Vagina (tissue), 2 donors: Measurements from ENCODE around the gene BRIP1. TPM values are rescaled to one million over a fixed set of nuclear protein-coding genes. Genes with fewer than 3 reads are reported as not detected.

Experiments
- DNase-seq, 2 donors: peaks; one replicate each; pipeline ENCODE4 v3.0.0-alpha.2; 2017; ENCODE audit errors: extremely low spot score in 2 of 2
- H3K27ac ChIP-seq: fragments of 200-600 bp; sonication (generic); one replicate; pipeline ENCODE4 v1.5.1; 2019
- H3K27me3 ChIP-seq: fragments of 200-600 bp; sonication (generic); one replicate; pipeline ENCODE4 v1.5.1; 2019
- H3K36me3 ChIP-seq, 2 donors: fragments of 200-600 bp; sonication (generic); one replicate each; pipeline ENCODE4 v1.5.1; 2017 to 2019
- H3K4me1 ChIP-seq: fragments of 200-600 bp; sonication (generic); one replicate; pipeline ENCODE4 v1.5.1; 2019
- H3K4me3 ChIP-seq, 2 donors: fragments of 200-600 bp; sonication (generic); 1 replicate in 1 of 2; 2 replicates in 1 of 2; pipeline ENCODE4 v1.5.1; 2016 to 2019
- H3K9me3 ChIP-seq: fragments of 200-600 bp; sonication (generic); one replicate; pipeline ENCODE4 v1.5.1; 2019
- CTCF ChIP-seq, 3 experiments: fragments of 450-650 bp in 2 of 3; fragments of 200-600 bp in 1 of 3; sonication (generic) in 1 of 3; IDR thresholded peaks; one replicate each; pipeline ENCODE4 v1.5.1; 2017 to 2019; ENCODE audit warnings: antibody characterized with exemption in 3 of 3, mild to moderate bottlenecking in 2 of 3, moderate library complexity in 2 of 3
- POLR2A ChIP-seq, 2 donors: fragments of 450-650 bp; IDR thresholded peaks; one replicate each; pipeline ENCODE4 v1.6.1; 2017; ENCODE audit warnings: antibody characterized with exemption in 2 of 2, mild to moderate bottlenecking in 2 of 2, moderate library complexity in 2 of 2
- POLR2AphosphoS5 ChIP-seq, 2 donors: sonication (generic); formaldehyde crosslinking; IDR thresholded peaks; one replicate each; pipeline ENCODE4 v1.9.0; 2017; ENCODE audit warnings: antibody characterized with exemption in 2 of 2, mild to moderate bottlenecking in 2 of 2, low read depth in 1 of 2; ENCODE audit not compliant: insufficient read depth in 1 of 2
- intact Hi-C: fragments of 100-400 bp; cut with DNase I; formaldehyde crosslinking; loops from one replicate; pipeline ENCODE4 v1.15.1; 2023
- total RNA-seq: library from RNA; depleted of rRNA; stranded (reverse); fragments of >200 nt; gene quantifications from one replicate; pipeline ENCODE4 v1.2.3, GENCODE V29; 2016

Gene BRIP1
- total RNA-seq, 1 donor from 2014 or later = 0.98 TPM

- Histone ChIP-seq H3K27me3 (no peaks in the 10 kb centered on the region), H3K27ac (no peak overlapping the region), H3K36me3 (no peaks in the 10 kb centered on the region), H3K4me3 (no peak overlapping the region), H3K9me3 (no peaks in the 10 kb centered on the region), H3K4me1 (no peaks in the 10 kb centered on the region)
- intact Hi-C loops = no loop called here
- TF ChIP-seq POLR2AphosphoS5 (IDR thresholded peaks at IDR 0.05; ENCODE audit: insufficient read depth in 1 of 2, low read depth in 1 of 2) (no peak), CTCF (IDR thresholded peaks at IDR 0.05) (no peak), POLR2A (IDR thresholded peaks at IDR 0.05) (no peak)
- DNase-seq = no peak
Observed at GRCh38 chr17:61836266-61837174, 26.8 kb downstream of the BRIP1 start.

- intact Hi-C loops = no loop called here
- DNase-seq = no peak
- no peaks in the 10 kb centered on the region for H3K9me3 ChIP-seq
- H3K36me3 ChIP-seq = no peaks in the 10 kb centered on the region
- H3K4me3 ChIP-seq = no peak overlapping the region
- H3K27me3 ChIP-seq = no peaks in the 10 kb centered on the region
- TF ChIP-seq CTCF (IDR thresholded peaks at IDR 0.05) (no peak), POLR2AphosphoS5 (IDR thresholded peaks at IDR 0.05; ENCODE audit: insufficient read depth in 1 of 2, low read depth in 1 of 2) (no peak), POLR2A (IDR thresholded peaks at IDR 0.05) (no peak)
- no peak overlapping the region for H3K27ac ChIP-seq
- no peaks in the 10 kb centered on the region for H3K4me1 ChIP-seq
Observed at GRCh38 chr17:61835606-61836005, 27.7 kb downstream of the BRIP1 start.

- no peak for DNase-seq
- Histone ChIP-seq H3K27ac (no peak overlapping the region), H3K4me3 (no peak overlapping the region), H3K4me1 (no peaks in the 10 kb centered on the region), H3K9me3 (no peaks in the 10 kb centered on the region), H3K27me3 (no peaks in the 10 kb centered on the region), H3K36me3 (no peaks in the 10 kb centered on the region)
- intact Hi-C loops = no loop called here
- no peak for TF ChIP-seq CTCF (IDR thresholded peaks at IDR 0.05)
- no peak for TF ChIP-seq POLR2A (IDR thresholded peaks at IDR 0.05)
- TF ChIP-seq POLR2AphosphoS5 (IDR thresholded peaks at IDR 0.05; ENCODE audit: insufficient read depth in 1 of 2, low read depth in 1 of 2) = no peak
Observed at GRCh38 chr17:61834610-61835009, 28.7 kb downstream of the BRIP1 start.

GRCh38 chr17:61833536-61834193, 29.7 kb downstream of the BRIP1 start:
- Histone ChIP-seq H3K36me3 (no peaks in the 10 kb centered on the region), H3K27ac (no peak overlapping the region), H3K4me3 (no peak overlapping the region), H3K4me1 (no peaks in the 10 kb centered on the region), H3K9me3 (no peaks in the 10 kb centered on the region), H3K27me3 (no peaks in the 10 kb centered on the region)
- no peak for DNase-seq
- no peak for TF ChIP-seq POLR2A (IDR thresholded peaks at IDR 0.05)
- no peak for TF ChIP-seq POLR2AphosphoS5 (IDR thresholded peaks at IDR 0.05; ENCODE audit: insufficient read depth in 1 of 2, low read depth in 1 of 2)
- no peak for TF ChIP-seq CTCF (IDR thresholded peaks at IDR 0.05)
- intact Hi-C loops = no loop called here

- Histone ChIP-seq H3K27ac (no peak overlapping the region), H3K9me3 (no peaks in the 10 kb centered on the region), H3K27me3 (no peaks in the 10 kb centered on the region), H3K4me1 (no peaks in the 10 kb centered on the region), H3K36me3 (no peaks in the 10 kb centered on the region), H3K4me3 (no peak overlapping the region)
- intact Hi-C loops = no loop called here
- TF ChIP-seq CTCF (IDR thresholded peaks at IDR 0.05) = no peak
- no peak for TF ChIP-seq POLR2A (IDR thresholded peaks at IDR 0.05)
- TF ChIP-seq POLR2AphosphoS5 (IDR thresholded peaks at IDR 0.05; ENCODE audit: insufficient read depth in 1 of 2, low read depth in 1 of 2) = no peak
- no peak for DNase-seq
Observed at GRCh38 chr17:61832463-61832862, 30.9 kb downstream of the BRIP1 start.
